ENCODE measurements around the gene IL12RB2. TPM values are rescaled to one million over a fixed set of nuclear protein-coding genes. Genes with fewer than 3 reads are reported as not detected.

IL12RB2 gene
- total RNA-seq, 1 donor from 2014 or later: not detected

GRCh38 chr1:67332653-67333529, 25.2 kb downstream of the IL12RB2 start:
- no peaks in the 10 kb centered on the region for H3K9me3 Mint-ChIP-seq (ENCODE audit: low read depth)
- H3K4me3 Mint-ChIP-seq (ENCODE audit: low read depth): no peak overlapping the region
- H3K27ac Mint-ChIP-seq: no peak overlapping the region
- no peak for DNase-seq (ENCODE audit: low spot score, unreplicated experiment)
- peaks cover 15% of the 10 kb centered on the region for H3K27me3 Mint-ChIP-seq
- no peaks in the 10 kb centered on the region for H3K4me1 Mint-ChIP-seq (ENCODE audit: low read depth)
- no peaks in the 10 kb centered on the region for H3K36me3 Mint-ChIP-seq (ENCODE audit: insufficient read depth)
- TF ChIP-seq CTCF (IDR thresholded peaks at IDR 0.05; ENCODE audit: unreplicated experiment): no peak

- no peak overlapping the region for H3K4me3 Mint-ChIP-seq (ENCODE audit: low read depth)
- peaks cover 15% of the 10 kb centered on the region for H3K27me3 Mint-ChIP-seq
- no peak overlapping the region for H3K27ac Mint-ChIP-seq
- H3K4me1 Mint-ChIP-seq (ENCODE audit: low read depth): no peaks in the 10 kb centered on the region
- no peaks in the 10 kb centered on the region for H3K36me3 Mint-ChIP-seq (ENCODE audit: insufficient read depth)
- TF ChIP-seq CTCF (IDR thresholded peaks at IDR 0.05; ENCODE audit: unreplicated experiment): no peak
- DNase-seq (ENCODE audit: low spot score, unreplicated experiment): no peak
- H3K9me3 Mint-ChIP-seq (ENCODE audit: low read depth): no peaks in the 10 kb centered on the region
These were observed 25.9 kb downstream of the IL12RB2 start for GRCh38 chr1:67333603-67334002.

GRCh38 chr1:67335411-67335810, 27.7 kb downstream of the IL12RB2 start:
- Mint-ChIP-seq H3K4me3 (ENCODE audit: low read depth) (no peak overlapping the region), H3K4me1 (ENCODE audit: low read depth) (no peaks in the 10 kb centered on the region), H3K36me3 (ENCODE audit: insufficient read depth) (no peaks in the 10 kb centered on the region), H3K27me3 (peaks cover 13% of the 10 kb centered on the region), H3K27ac (no peak overlapping the region), H3K9me3 (ENCODE audit: low read depth) (no peaks in the 10 kb centered on the region)
- no peak for DNase-seq (ENCODE audit: low spot score, unreplicated experiment)
- TF ChIP-seq CTCF (IDR thresholded peaks at IDR 0.05; ENCODE audit: unreplicated experiment): no peak

GRCh38 chr1:67336157-67336556, 28.5 kb downstream of the IL12RB2 start:
- no peaks in the 10 kb centered on the region for H3K36me3 Mint-ChIP-seq (ENCODE audit: insufficient read depth)
- H3K27me3 Mint-ChIP-seq: peaks cover 18% of the 10 kb centered on the region
- H3K4me3 Mint-ChIP-seq (ENCODE audit: low read depth): no peak overlapping the region
- DNase-seq (ENCODE audit: low spot score, unreplicated experiment): no peak
- H3K9me3 Mint-ChIP-seq (ENCODE audit: low read depth): no peaks in the 10 kb centered on the region
- H3K4me1 Mint-ChIP-seq (ENCODE audit: low read depth): no peaks in the 10 kb centered on the region
- no peak overlapping the region for H3K27ac Mint-ChIP-seq
- no peak for TF ChIP-seq CTCF (IDR thresholded peaks at IDR 0.05; ENCODE audit: unreplicated experiment)

- no peaks in the 10 kb centered on the region for H3K9me3 Mint-ChIP-seq (ENCODE audit: low read depth)
- DNase-seq (ENCODE audit: low spot score, unreplicated experiment): no peak
- no peak for TF ChIP-seq CTCF (IDR thresholded peaks at IDR 0.05; ENCODE audit: unreplicated experiment)
- no peak overlapping the region for H3K4me3 Mint-ChIP-seq (ENCODE audit: low read depth)
- H3K27ac Mint-ChIP-seq: no peak overlapping the region
- peaks cover 18% of the 10 kb centered on the region for H3K27me3 Mint-ChIP-seq
- H3K4me1 Mint-ChIP-seq (ENCODE audit: low read depth): no peaks in the 10 kb centered on the region
- no peaks in the 10 kb centered on the region for H3K36me3 Mint-ChIP-seq (ENCODE audit: insufficient read depth)
These were observed 29.1 kb downstream of the IL12RB2 start for GRCh38 chr1:67336783-67337182.

Measured in progenitor cell of endocrine pancreas (in vitro differentiated cells).